SHP77 (cell line): ENCODE measurements around the gene CACNA1A.

ENCODE experiments used
- DNase-seq, 2 experiments: peaks; one replicate each; lab custom pipeline; 2025; lab: John Stamatoyannopoulos, UW

Gene CACNA1A

DNA sequence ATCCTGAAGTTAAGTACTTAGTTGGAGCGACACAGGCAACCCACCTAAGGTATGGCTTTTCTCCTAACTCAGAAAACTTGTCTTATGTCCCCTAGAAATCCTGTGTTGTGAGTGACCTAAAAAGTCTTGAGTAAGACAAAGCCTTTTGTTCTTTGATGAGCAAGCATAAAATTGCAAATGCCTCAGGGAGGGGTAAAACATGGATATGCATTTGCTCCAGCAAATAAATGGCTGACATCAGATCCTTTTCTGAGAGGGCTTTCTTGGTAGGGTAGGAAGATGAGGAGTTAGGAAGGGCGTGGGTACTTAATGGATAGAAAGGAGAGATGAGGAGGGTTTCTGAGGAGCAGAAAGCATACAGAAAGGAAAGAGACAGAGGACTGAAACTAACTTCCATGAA is 192.4 kb downstream of the CACNA1A start:
- no peak for DNase-seq

DNA sequence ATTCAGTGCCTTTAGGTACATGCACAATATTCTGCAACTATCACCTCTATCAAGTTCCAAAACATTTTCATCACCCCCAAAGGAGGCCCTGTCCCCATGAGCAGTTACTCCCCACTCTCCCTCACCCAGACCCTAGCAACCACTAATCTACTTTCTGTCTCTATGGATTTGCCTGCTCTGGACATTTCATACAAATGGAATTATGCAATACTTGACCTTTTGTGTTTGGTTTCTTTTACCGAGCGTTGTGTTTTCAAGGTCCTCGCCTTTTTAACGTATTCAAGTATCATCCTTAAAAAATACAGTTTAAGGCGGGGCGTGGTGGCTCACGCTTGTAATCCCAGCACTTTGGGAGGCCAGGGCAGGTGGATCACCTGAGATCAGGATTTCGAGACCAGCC is 196.4 kb downstream of the CACNA1A start:
- DNase-seq: no peak

GRCh38 chr19:13303381-13304129 is 202.7 kb downstream of the CACNA1A start:
- DNase-seq: no peak

DNA sequence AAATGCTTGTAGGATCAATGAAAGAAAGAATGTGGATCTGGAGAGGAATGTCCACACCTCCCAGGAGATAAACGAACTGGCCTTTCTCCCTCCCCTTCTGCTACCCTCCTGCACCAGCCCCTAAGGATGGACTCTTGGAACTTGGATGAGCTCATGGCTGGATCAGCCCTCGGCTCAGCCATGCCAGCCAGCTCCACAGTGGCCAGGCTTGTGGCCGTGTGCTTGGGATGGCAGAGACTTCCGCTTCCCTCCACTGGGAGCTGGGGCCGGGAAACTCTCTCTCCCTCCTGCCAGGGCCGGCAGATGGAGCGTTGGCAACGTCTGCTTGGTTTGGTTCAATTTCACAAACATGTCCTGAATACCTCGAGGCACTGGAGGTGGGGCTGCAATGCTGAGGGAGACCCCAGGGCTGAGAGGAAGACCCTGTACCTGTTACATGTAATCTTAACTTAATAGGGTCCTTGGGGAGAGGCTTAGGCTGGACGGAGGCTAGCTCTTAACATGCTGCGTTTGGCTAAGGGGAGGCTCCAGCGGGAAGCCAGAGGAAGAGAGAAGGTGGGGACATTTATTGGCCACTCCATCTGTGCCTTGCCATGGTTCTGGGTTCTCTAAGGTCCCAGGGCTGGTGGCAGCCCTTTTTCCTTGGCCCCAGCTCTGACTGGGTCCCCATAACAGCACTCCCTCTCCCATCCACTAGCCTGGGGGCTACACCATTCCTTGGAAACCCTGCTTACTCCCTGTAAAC is 203.6 kb downstream of the CACNA1A start:
- no peak for DNase-seq

- no peak for DNase-seq
Measured at GRCh38 chr19:13301627-13302334, 204.5 kb downstream of the CACNA1A start.

DNA sequence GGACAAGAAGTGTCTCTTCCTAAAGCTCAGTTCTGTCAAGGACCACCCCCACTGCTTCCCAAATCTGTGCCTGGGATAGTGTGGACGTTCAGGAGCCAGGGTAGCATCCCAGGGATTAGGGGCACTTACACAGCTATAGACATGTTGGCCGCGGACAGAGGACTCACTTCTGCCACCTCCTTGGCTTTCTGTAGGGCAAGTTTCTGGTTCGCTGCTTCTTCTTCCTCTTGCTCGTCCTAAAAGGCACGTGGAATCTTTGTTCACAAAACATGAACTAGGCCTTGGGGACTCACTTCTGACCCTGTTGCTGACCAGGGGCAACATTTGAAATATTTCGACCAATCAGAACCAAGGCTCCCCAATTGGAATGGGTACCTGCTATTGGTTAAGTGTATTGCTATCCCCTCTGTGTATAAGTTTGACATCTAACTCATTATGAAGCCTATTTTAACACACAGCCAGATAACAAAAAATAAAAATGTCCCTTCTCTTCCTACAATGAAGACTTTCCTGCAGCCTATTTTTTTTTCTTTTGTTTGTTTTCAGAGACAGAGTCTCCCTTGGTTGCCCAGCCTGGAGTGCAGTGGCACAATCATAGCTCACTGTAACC is 205.8 kb downstream of the CACNA1A start:
- no peak for DNase-seq

- DNase-seq: no peak
Measured at GRCh38 chr19:13299838-13300237, 206.4 kb downstream of the CACNA1A start.

DNA sequence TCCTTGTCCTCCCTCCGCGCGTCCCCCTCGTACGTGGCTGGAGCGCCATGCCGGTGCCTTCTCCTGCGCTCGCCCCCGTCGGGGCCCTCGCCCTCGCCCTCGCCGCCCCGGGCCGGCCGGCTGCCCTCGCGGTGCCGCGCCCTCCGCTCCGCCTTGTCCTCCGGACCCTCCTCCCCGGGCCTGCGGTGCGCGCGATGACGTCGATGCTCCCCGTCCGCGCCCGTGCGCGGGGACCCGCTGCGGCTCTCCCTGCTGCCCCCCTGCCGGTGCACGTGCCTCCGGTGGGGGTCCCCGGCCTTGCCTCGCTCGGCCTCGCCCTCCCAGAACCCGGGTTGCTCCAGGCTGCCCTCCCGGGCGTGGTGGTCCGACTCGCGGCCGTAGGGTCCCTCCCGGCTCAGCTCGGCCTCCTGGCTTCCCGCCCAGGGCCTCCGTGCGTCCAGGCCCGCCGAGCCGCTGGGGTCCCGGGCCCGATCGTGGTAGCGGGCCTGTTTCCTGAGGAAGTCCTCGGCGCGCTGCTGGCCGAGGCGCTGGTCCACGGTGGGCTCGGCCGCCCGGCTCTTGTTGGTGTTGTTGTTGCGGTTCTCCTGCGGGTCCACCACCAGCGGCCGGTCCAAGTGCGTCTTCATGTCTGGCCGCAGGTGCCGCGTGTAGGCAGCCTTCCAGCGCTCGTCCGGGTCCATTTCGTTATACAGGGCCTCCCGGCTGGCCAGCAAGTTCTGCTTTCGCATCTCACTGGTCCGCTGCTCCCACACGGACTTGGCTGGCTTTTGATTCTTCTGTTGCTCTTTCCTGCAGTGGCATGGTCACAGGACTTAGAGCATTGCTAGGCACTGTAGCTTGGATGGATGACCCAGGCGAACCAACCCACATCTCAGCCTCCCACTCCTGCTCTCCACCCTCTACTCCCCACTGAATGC is 207.5 kb downstream of the CACNA1A start:
- DNase-seq: no peak

DNA sequence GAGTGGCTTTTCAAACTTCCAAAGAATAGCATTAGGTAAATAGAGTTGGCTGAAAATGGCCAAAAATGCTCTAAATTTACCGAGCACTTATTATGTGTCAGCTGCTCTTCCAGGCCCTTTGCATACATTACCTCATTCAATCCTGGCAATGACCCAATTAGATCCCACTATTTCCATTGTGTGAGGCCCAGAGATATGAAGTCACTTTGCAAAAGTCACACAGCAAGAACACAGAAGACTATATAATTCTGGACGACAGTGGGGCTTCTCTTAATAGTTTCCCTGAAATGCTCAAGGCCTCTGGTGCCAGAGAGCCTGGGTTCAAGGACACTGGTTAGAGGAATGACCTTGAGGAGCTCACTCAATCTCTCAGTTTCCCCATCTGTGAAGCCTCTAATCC is 209.3 kb downstream of the CACNA1A start:
- no peak for DNase-seq

DNA sequence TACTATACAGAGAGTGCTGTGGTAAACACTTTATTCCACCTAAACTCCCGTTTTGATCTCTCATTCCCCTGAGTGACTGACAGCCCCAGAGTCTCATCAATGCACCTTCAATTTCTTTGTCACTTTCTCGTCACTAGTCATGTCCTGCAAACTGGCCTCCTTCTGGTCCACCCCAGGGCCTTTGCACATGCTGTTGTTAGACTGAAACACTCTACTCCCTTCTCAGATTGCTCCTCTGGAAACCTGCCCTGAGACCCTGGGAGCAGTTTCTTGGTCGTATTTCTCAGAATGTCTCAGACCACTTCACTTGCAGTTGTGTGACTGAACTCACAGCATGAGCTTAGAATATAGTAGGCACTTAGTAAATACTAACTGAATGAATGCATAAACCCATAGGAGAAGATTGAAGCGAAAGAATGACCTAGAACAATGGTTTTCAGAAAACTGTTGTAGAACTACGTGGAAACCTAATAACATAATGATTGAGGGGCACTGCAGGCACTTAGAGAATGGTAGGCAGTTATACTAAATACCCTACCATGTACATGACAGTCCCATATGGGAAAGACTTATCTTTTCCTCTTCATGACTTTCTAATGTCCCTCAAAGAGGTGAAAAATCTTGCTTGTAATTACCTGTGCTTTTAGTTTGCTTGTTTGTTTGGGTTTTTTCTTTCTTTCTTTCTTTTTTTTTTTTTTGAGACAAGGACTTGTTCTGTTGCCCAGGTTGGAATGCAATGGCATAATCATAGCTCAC is 211.3 kb downstream of the CACNA1A start:
- no peak for DNase-seq

GRCh38 chr19:13291913-13292312 is 214.4 kb downstream of the CACNA1A start:
- DNase-seq: no peak

DNA sequence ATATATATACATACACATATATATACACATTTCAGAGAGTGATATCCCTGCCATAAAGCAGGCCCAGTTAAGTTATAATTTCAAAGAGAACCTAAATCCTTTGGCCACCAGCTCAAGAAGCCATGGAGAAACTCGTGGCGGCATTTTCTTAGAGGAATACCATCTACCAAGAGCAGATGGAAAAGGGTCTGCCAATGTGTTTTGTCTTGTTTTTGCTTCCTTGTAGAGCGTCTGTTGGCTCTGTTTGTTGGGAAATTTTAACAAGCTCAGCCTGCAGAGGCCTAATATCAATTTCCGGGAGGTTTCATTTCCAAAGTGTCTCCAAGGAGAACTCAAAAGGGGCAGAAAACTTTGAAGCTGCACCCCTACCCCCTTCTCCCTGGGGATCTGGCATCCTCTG is 215.5 kb downstream of the CACNA1A start:
- DNase-seq: no peak

DNA sequence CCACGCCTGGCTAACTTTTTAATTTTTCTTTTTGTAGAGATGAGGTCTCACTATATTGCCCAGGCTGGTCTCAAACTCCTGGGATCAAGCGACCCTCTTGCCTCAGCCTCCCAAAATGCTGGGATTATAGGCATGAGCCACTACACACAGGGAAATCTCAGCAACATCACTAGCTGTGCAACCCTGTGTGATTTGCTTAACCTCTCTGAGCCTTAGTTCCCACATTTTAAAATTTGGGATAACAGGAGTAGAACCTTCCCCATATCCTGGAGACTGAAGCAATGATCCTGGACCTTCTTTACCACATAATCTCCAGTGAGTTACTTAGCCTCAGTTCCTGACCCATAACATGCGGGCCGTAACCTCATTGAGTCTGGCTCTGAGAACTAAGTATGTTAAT is 217.0 kb downstream of the CACNA1A start:
- no peak for DNase-seq

- DNase-seq: no peak
Measured at GRCh38 chr19:13286195-13286985, 219.9 kb downstream of the CACNA1A start.

- no peak for DNase-seq
Measured at GRCh38 chr19:13284929-13285928, 221.1 kb downstream of the CACNA1A start.

DNA sequence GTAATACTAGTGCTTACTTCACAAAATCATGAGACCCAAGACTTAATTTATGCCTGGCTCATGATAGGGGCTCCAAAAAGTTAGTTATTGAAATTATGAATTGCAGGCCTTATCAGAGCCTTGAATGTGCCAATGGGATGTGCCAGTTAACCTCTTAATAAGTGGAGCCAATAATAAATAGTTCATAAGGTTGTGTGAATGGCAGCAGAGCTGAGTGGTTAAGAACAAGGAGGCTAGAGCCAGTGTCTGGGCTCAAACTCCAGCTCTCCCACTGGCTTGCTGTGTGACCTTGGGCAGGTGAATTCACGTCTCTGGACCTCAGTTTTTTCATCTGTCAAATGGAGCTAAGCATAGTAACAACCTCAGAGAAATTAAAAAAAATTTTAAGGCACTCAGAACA is 222.4 kb downstream of the CACNA1A start:
- no peak for DNase-seq

GRCh38 chr19:13282486-13283065 is 223.7 kb downstream of the CACNA1A start:
- no peak for DNase-seq
